Sigmoid colon (tissue), 7 donors: ENCODE data around the gene ACCSL. TPM values are rescaled to one million over a fixed set of nuclear protein-coding genes. Genes with fewer than 3 reads are reported as not detected.
A peak's percentile ranks its signal among the peaks of the same experiment; 100 is the strongest.

Source experiments
- DNase-seq: peaks from one replicate; pipeline ENCODE4 v3.0.0-alpha.2; 2019
- H3K27ac ChIP-seq, 4 donors: fragments of 200-600 bp; sonication (generic); one replicate each; pipeline ENCODE4 v1.5.1; 2016 to 2019; ENCODE audit warnings: mild to moderate bottlenecking in 1 of 4
- H3K27me3 ChIP-seq, 3 donors: fragments of 200-600 bp; sonication (generic); one replicate each; pipeline ENCODE4 v1.5.1; 2019; ENCODE audit warnings: mild to moderate bottlenecking in 1 of 3
- H3K36me3 ChIP-seq, 4 donors: fragments of 200-600 bp; sonication (generic); one replicate each; pipeline ENCODE4 v1.5.1; 2016 to 2019
- H3K4me1 ChIP-seq, 4 donors: fragments of 200-600 bp; sonication (generic); one replicate each; pipeline ENCODE4 v1.5.1; 2017 to 2019
- H3K4me3 ChIP-seq, 4 donors: fragments of 200-600 bp; sonication (generic); one replicate each; pipeline ENCODE4 v1.5.1; 2017 to 2019; ENCODE audit warnings: mild to moderate bottlenecking in 2 of 4, moderate library complexity in 1 of 4
- H3K9me3 ChIP-seq, 4 donors: fragments of 200-600 bp in 3 of 4; sonication (generic) in 3 of 4; one replicate each; pipeline versions ENCODE4 v1.5.1 to v1.6.1; 2013 to 2019
- CTCF ChIP-seq, 4 experiments: fragments of 450-650 bp in 3 of 4; fragments of 200-600 bp in 1 of 4; IDR thresholded peaks; one replicate each; pipeline ENCODE4 v1.5.1; 2016 to 2019; ENCODE audit warnings: antibody characterized with exemption in 4 of 4, mild to moderate bottlenecking in 3 of 4, moderate library complexity in 2 of 4
- EP300 ChIP-seq, 4 donors: sonication (generic); formaldehyde crosslinking; IDR thresholded peaks; one replicate each; pipeline ENCODE4 v1.6.1; 2017; ENCODE audit warnings: antibody characterized with exemption in 4 of 4
- POLR2A ChIP-seq, 2 donors: fragments of 450-650 bp; IDR thresholded peaks; one replicate each; pipeline ENCODE4 v1.6.1; 2016; ENCODE audit warnings: antibody characterized with exemption in 2 of 2, mild to moderate bottlenecking in 2 of 2, moderate library complexity in 2 of 2
- POLR2AphosphoS5 ChIP-seq, 4 donors: sonication (generic); formaldehyde crosslinking; IDR thresholded peaks; one replicate each; pipeline ENCODE4 v1.6.1; 2017; ENCODE audit warnings: antibody characterized with exemption in 4 of 4
- WGBS, 2 donors: extraction: QIAGEN DNeasy Blood & Tissue Kit; methylation state at CpG; one replicate each; pipeline ENCODE4 v1.1.7; 2013; 5-methylcytosine and 5-hydroxymethylcytosine counted together
- intact Hi-C: fragments of 100-400 bp; cut with DNase I; formaldehyde crosslinking; loops from one replicate; pipeline ENCODE4 v1.15.1; 2023
- polyA plus RNA-seq, 3 donors: library from polyadenylated mRNA; stranded (reverse); fragments of 200-250 nt; gene quantifications; one replicate each; pipeline ENCODE4 v1.2.3, GENCODE V29; 2013
- total RNA-seq, 4 donors: library from RNA; depleted of rRNA; stranded (reverse); fragments of >200 nt; gene quantifications; one replicate each; pipeline ENCODE4 v1.1.0, GENCODE V29; 2016
- donor health status: healthy with polysubstance abuse.
- donor health status: Bipolar disorder and iron deficiency.
- donor health status: healthy.

ACCSL gene
- total and polyA plus RNA-seq, 7 donors: 0.27 TPM; not detected in 6

DNA sequence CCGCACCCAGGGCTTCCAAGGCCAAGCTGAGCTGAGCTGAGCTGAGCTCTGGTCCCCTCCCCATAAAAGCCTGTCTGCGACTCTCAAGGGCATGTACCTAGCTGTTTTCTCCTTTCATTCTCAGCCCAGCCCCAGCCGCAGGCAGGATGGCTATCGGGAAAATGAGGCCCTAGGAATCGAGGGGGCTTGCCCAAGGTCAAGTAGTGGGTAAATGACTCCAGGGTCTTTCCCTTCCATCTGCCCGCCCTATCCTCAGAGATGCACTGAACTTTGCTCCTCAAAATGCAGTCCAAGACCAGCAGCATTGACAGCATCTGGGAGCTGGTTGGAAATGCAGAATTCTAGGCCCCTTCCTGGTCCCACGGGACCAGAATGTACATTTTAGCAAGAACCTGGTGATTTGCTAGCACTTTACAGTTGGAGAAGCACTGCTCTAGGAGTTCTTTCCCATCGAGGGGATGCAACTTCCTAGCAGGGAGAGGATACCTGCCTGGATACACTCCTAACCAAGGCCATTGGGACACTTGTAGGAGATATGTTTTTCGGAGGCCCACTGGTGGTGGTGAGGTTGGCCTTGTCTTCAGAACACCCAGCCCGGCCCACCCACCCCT is 43.2 kb upstream of the ACCSL start:
- no peaks in the 10 kb centered on the region for H3K9me3 ChIP-seq
- H3K36me3 ChIP-seq: no peaks in the 10 kb centered on the region
- no peaks in the 10 kb centered on the region for H3K4me1 ChIP-seq
- WGBS, 2 donors: 85 to 88% methylated on average over 10 of the region's 10 CpGs
- no peak overlapping the region for H3K4me3 ChIP-seq
- DNase-seq: peak; percentile 40
- no peak overlapping the region for H3K27ac ChIP-seq
- intact Hi-C loops: no loop called here
- TF ChIP-seq EP300 (IDR thresholded peaks at IDR 0.05) (no peak), POLR2AphosphoS5 (IDR thresholded peaks at IDR 0.05) (no peak), CTCF (IDR thresholded peaks at IDR 0.05) (no peak), POLR2A (IDR thresholded peaks at IDR 0.05) (no peak)
- no peaks in the 10 kb centered on the region for H3K27me3 ChIP-seq

- H3K4me3 ChIP-seq: no peak overlapping the region
- peak; percentile 49 for DNase-seq
- no peaks in the 10 kb centered on the region for H3K9me3 ChIP-seq
- no peaks in the 10 kb centered on the region for H3K36me3 ChIP-seq
- intact Hi-C loops: no loop called here
- TF ChIP-seq POLR2A (IDR thresholded peaks at IDR 0.05) (no peak), EP300 (IDR thresholded peaks at IDR 0.05) (no peak), CTCF (IDR thresholded peaks at IDR 0.05) (no peak), POLR2AphosphoS5 (IDR thresholded peaks at IDR 0.05) (no peak)
- no peaks in the 10 kb centered on the region for H3K27me3 ChIP-seq
- no peak overlapping the region for H3K27ac ChIP-seq
- H3K4me1 ChIP-seq: no peaks in the 10 kb centered on the region
- 46 to 69% methylated on average over 14 of the region's 14 CpGs for WGBS, 2 donors
Measured at GRCh38 chr11:44005063-44005701, 42.6 kb upstream of the ACCSL start.

DNA sequence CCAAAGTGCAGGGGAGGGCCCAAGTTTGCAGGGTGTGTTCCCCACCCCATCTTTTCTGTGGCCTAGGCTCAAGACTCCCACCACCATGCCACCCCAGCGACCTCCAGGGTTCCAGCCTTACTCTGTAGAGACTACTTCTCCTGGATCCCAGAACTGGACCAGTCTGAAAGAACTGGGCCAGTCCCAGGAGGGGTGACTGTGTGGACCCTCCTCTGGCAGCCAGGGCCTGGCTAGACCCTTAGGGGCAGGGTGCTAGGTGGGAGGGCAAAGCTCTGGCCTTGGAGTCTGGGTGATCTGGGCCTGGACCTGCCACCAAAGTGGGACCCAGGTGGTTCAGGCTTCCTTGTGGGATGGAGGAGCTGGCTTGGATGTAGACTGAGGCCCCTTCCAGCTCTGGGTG is 41.8 kb upstream of the ACCSL start:
- DNase-seq: peak; percentile 51
- WGBS, 2 donors: 84 to 88% methylated on average over 1 of the region's 1 CpG
- Histone ChIP-seq H3K27ac (no peak overlapping the region), H3K9me3 (no peaks in the 10 kb centered on the region), H3K4me3 (no peak overlapping the region), H3K36me3 (no peaks in the 10 kb centered on the region), H3K4me1 (no peaks in the 10 kb centered on the region), H3K27me3 (no peaks in the 10 kb centered on the region)
- TF ChIP-seq EP300 (IDR thresholded peaks at IDR 0.05) (no peak), POLR2AphosphoS5 (IDR thresholded peaks at IDR 0.05) (no peak), CTCF (IDR thresholded peaks at IDR 0.05) (no peak), POLR2A (IDR thresholded peaks at IDR 0.05) (no peak)
- intact Hi-C loops: no loop called here

DNA sequence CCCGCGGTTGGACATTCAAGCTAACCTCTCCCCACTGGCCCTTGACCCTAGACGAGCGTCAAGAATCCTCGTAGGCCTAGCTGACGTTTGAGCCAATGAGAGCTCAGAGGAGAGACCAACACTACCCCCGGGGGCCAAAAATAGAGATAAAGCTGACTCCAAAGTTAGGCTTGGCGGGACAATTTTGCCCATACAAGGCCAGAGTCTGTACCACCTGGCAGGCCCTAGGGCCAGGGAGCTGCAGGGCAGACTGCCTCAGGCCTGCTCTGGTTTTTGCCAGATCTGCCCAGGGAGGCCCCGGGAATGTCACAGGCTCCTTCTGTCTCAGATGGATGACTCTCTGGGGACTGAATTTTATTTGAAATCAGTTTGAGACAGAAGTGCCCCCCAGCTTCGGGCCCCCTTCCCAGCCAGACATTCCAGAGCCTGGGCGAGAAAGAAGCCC is 40.8 kb upstream of the ACCSL start:
- Histone ChIP-seq H3K4me3 (no peak overlapping the region), H3K27me3 (no peaks in the 10 kb centered on the region), H3K4me1 (no peaks in the 10 kb centered on the region), H3K9me3 (no peaks in the 10 kb centered on the region), H3K27ac (peak overlapping the region in 1 of 4 donors; percentile 20), H3K36me3 (no peaks in the 10 kb centered on the region)
- WGBS, 2 donors: 84 to 86% methylated on average over 11 of the region's 11 CpGs
- TF ChIP-seq EP300 (IDR thresholded peaks at IDR 0.05): no peak
- TF ChIP-seq POLR2AphosphoS5 (IDR thresholded peaks at IDR 0.05): no peak
- TF ChIP-seq CTCF (IDR thresholded peaks at IDR 0.05): no peak
- no peak for TF ChIP-seq POLR2A (IDR thresholded peaks at IDR 0.05)
- DNase-seq: peak; percentile 41
- intact Hi-C loops: no loop called here
